Vagina (tissue), 2 donors: Measurements from ENCODE around the gene NRXN3.

Experiments used
- CTCF ChIP-seq, 3 experiments: fragments of 450-650 bp in 2 of 3; fragments of 200-600 bp in 1 of 3; sonication (generic) in 1 of 3; IDR thresholded peaks; one replicate each; pipeline ENCODE4 v1.5.1; 2017 to 2019; ENCODE audit warnings: antibody characterized with exemption in 3 of 3, mild to moderate bottlenecking in 2 of 3, moderate library complexity in 2 of 3
- POLR2A ChIP-seq, 2 donors: fragments of 450-650 bp; IDR thresholded peaks; one replicate each; pipeline ENCODE4 v1.6.1; 2017; ENCODE audit warnings: antibody characterized with exemption in 2 of 2, mild to moderate bottlenecking in 2 of 2, moderate library complexity in 2 of 2
- POLR2AphosphoS5 ChIP-seq, 2 donors: sonication (generic); formaldehyde crosslinking; IDR thresholded peaks; one replicate each; pipeline ENCODE4 v1.9.0; 2017; ENCODE audit warnings: antibody characterized with exemption in 2 of 2, mild to moderate bottlenecking in 2 of 2, low read depth in 1 of 2; ENCODE audit not compliant: insufficient read depth in 1 of 2

- TF ChIP-seq CTCF (IDR thresholded peaks at IDR 0.05) (no peak), POLR2AphosphoS5 (IDR thresholded peaks at IDR 0.05; ENCODE audit: insufficient read depth in 1 of 2, low read depth in 1 of 2) (no peak), POLR2A (IDR thresholded peaks at IDR 0.05) (no peak)
Measured at GRCh38 chr14:78950649-78951048, 780.5 kb downstream of the NRXN3 start.
